Neural cell (in vitro differentiated cells): ENCODE data around the gene ACSS1. TPM values are rescaled to one million over a fixed set of nuclear protein-coding genes. Genes with fewer than 3 reads are reported as not detected.

Experiments used
- H2AFZ ChIP-seq: fragments of 200-600, 300-800 bp; sonication (generic), shearing (Covaris generic); 2 replicates; pipeline ENCODE4 v1.6.0; 2014; ENCODE audit warnings: low read depth, mild to moderate bottlenecking, antibody characterized with exemption, low read length, moderate library complexity
- H3F3A ChIP-seq: fragments of 200-600 bp; shearing (Covaris generic); 2 replicates; pipeline ENCODE4 v1.6.1; 2016; ENCODE audit warnings: mild to moderate bottlenecking, moderate library complexity, mixed read lengths, antibody characterized with exemption, low read length; ENCODE audit not compliant: insufficient read depth, poor library complexity, severe bottlenecking
- H3K27ac ChIP-seq: fragments of 200-600, 300-800 bp; sonication (generic), shearing (Covaris generic); 2 replicates; pipeline ENCODE4 v1.5.1; 2014; ENCODE audit warnings: mild to moderate bottlenecking, low read length, moderate library complexity
- H3K27me3 ChIP-seq: fragments of 300-800, 200-600 bp; sonication (generic), shearing (Covaris generic); 2 replicates; pipeline ENCODE4 v1.6.0; 2014; ENCODE audit warnings: mild to moderate bottlenecking, low read depth, low read length, moderate library complexity; ENCODE audit not compliant: insufficient read depth
- H3K36me3 ChIP-seq: fragments of 300-800, 200-600 bp; sonication (generic), shearing (Covaris generic); 2 replicates; pipeline ENCODE4 v1.5.1; 2014; ENCODE audit warnings: mild to moderate bottlenecking, antibody characterized with exemption, low read length, moderate library complexity; ENCODE audit not compliant: insufficient read depth
- H3K4me2 ChIP-seq: fragments of 300-800, 200-600 bp; sonication (generic), shearing (Covaris generic); 2 replicates; pipeline ENCODE4 v1.6.0; 2014; ENCODE audit warnings: mild to moderate bottlenecking, low read length
- H3K4me3 ChIP-seq: fragments of 300-800, 200-600 bp; sonication (generic), shearing (Covaris generic); 2 replicates; pipeline ENCODE4 v1.5.1; 2014; ENCODE audit warnings: mild to moderate bottlenecking, low read length, moderate library complexity
- H3K79me2 ChIP-seq: fragments of 200-600 bp; shearing (Covaris generic); replicated peaks from 2 replicates; pipeline ENCODE4 v1.6.0; 2014; ENCODE audit warnings: mild to moderate bottlenecking, low read length, moderate library complexity; ENCODE audit not compliant: insufficient read depth
- H3K9ac ChIP-seq: fragments of 300-800, 200-600 bp; sonication (generic), shearing (Covaris generic); 2 replicates; pipeline ENCODE4 v1.6.1; 2016; ENCODE audit warnings: mild to moderate bottlenecking, low read length, mixed read lengths
- H3K9me2 ChIP-seq: fragments of 200-600 bp; shearing (Covaris generic); 2 replicates; pipeline ENCODE4 v1.6.1; 2016; ENCODE audit warnings: mild to moderate bottlenecking, low read length, mixed read lengths; ENCODE audit not compliant: insufficient read depth
- H3K9me3 ChIP-seq: fragments of 200-600, 300-800 bp; sonication (generic), shearing (Covaris generic); 2 replicates; pipeline ENCODE4 v1.6.1; 2016; ENCODE audit warnings: mild to moderate bottlenecking, mixed run types, low read length, moderate library complexity, mixed read lengths
- H4K20me1 ChIP-seq: fragments of 200-600 bp; shearing (Covaris generic); 2 replicates; pipeline ENCODE4 v1.6.1; 2016; ENCODE audit warnings: mild to moderate bottlenecking, mixed run types; ENCODE audit not compliant: insufficient read depth
- CTCF ChIP-seq: fragments of 450-650 bp; IDR thresholded peaks from 2 replicates; pipeline ENCODE4 v1.5.1; 2014; ENCODE audit warnings: antibody characterized with exemption, mild to moderate bottlenecking, moderate library complexity; ENCODE audit not compliant: poor library complexity, severe bottlenecking
- EP300 ChIP-seq: fragments of 450-650 bp; conservative IDR thresholded peaks from 2 replicates; pipeline ENCODE4 v1.6.1; 2014; ENCODE audit warnings: antibody characterized with exemption, mild to moderate bottlenecking, moderate library complexity; ENCODE audit not compliant: poor library complexity, severe bottlenecking
- EZH2 ChIP-seq: fragments of 200-600, 300-800 bp; shearing (Covaris generic), sonication (generic); IDR thresholded peaks from 2 replicates; pipeline ENCODE4 v1.6.1; 2014; ENCODE audit warnings: antibody characterized with exemption, low read length, borderline replicate concordance, mild to moderate bottlenecking; ENCODE audit not compliant: insufficient read depth, poor library complexity, severe bottlenecking
- MXI1 ChIP-seq: fragments of 450-650 bp; conservative IDR thresholded peaks from 2 replicates; pipeline ENCODE4 v1.6.1; 2014; ENCODE audit warnings: antibody characterized with exemption, mild to moderate bottlenecking; ENCODE audit not compliant: poor library complexity, severe bottlenecking
- POLR2AphosphoS5 ChIP-seq: IDR thresholded peaks from 2 replicates; pipeline ENCODE4 v1.6.1; 2012
- RAD21 ChIP-seq: fragments of 450-650 bp; conservative IDR thresholded peaks from 2 replicates; pipeline ENCODE4 v1.6.1; 2014; ENCODE audit warnings: antibody characterized with exemption, mild to moderate bottlenecking, moderate library complexity
- REST ChIP-seq: IDR thresholded peaks from 2 replicates; pipeline ENCODE4 v1.6.1; 2012; ENCODE audit warnings: borderline replicate concordance
- SMC3 ChIP-seq: fragments of 450-650 bp; conservative IDR thresholded peaks from 2 replicates; pipeline ENCODE4 v1.6.1; 2014; ENCODE audit warnings: antibody characterized with exemption, mild to moderate bottlenecking, moderate library complexity; ENCODE audit not compliant: poor library complexity
- TAF1 ChIP-seq: IDR thresholded peaks from 2 replicates; pipeline ENCODE4 v1.6.1; 2012; ENCODE audit warnings: low read depth
- polyA plus RNA-seq: library from polyadenylated mRNA; depleted of rRNA; stranded (reverse); fragments of >200 nt; gene quantifications from 2 replicates; pipeline ENCODE4 v1.2.3, GENCODE V29; 2014

The ACSS1 gene
- polyA plus RNA-seq, 1 donor from 2014 or later = not detected

- H3K4me3 ChIP-seq = no peak overlapping the region
- no peak overlapping the region for H3K27ac ChIP-seq
- no peaks in the 10 kb centered on the region for H3K79me2 ChIP-seq
- H4K20me1 ChIP-seq = no peaks in the 10 kb centered on the region
- H3K9ac ChIP-seq = no peak overlapping the region
- no peaks in the 10 kb centered on the region for H3K9me2 ChIP-seq
- H3K36me3 ChIP-seq = no peaks in the 10 kb centered on the region
- no peak for TF ChIP-seq SMC3
- no peak for TF ChIP-seq RAD21
- no peak for TF ChIP-seq TAF1
- no peak for TF ChIP-seq POLR2AphosphoS5
- no peak for TF ChIP-seq EZH2
- no peak for TF ChIP-seq CTCF
- no peak for TF ChIP-seq MXI1
- TF ChIP-seq EP300 = no peak
- TF ChIP-seq REST = no peak
- H3K4me2 ChIP-seq = no peak overlapping the region
- no peaks in the 10 kb centered on the region for H3K27me3 ChIP-seq
- H3K9me3 ChIP-seq = no peaks in the 10 kb centered on the region
- no peak overlapping the region for H2AFZ ChIP-seq
- H3F3A ChIP-seq = no peaks in the 10 kb centered on the region
Observed at GRCh38 chr20:25035921-25036320, 22.0 kb downstream of the ACSS1 start.

GRCh38 chr20:25033924-25034300, 24.0 kb downstream of the ACSS1 start:
- TF ChIP-seq MXI1 = no peak
- H3K27ac ChIP-seq = no peak overlapping the region
- no peak overlapping the region for H3K4me3 ChIP-seq
- H3K79me2 ChIP-seq = no peaks in the 10 kb centered on the region
- no peak overlapping the region for H3K4me2 ChIP-seq
- H3K27me3 ChIP-seq = no peaks in the 10 kb centered on the region
- H2AFZ ChIP-seq = no peak overlapping the region
- no peaks in the 10 kb centered on the region for H3K9me2 ChIP-seq
- H3K36me3 ChIP-seq = no peaks in the 10 kb centered on the region
- no peaks in the 10 kb centered on the region for H4K20me1 ChIP-seq
- H3K9ac ChIP-seq = no peak overlapping the region
- no peaks in the 10 kb centered on the region for H3F3A ChIP-seq
- H3K9me3 ChIP-seq = no peaks in the 10 kb centered on the region

GRCh38 chr20:25033265-25033923, 24.5 kb downstream of the ACSS1 start:
- Histone ChIP-seq H3K27me3 (no peaks in the 10 kb centered on the region), H3K9me3 (no peaks in the 10 kb centered on the region), H2AFZ (no peak overlapping the region), H3K4me3 (no peak overlapping the region), H3K27ac (no peak overlapping the region), H3K9ac (no peak overlapping the region), H3K36me3 (no peaks in the 10 kb centered on the region), H3K4me2 (no peak overlapping the region), H3K79me2 (no peaks in the 10 kb centered on the region), H3F3A (no peaks in the 10 kb centered on the region), H3K9me2 (no peaks in the 10 kb centered on the region), H4K20me1 (no peaks in the 10 kb centered on the region)
- no peak for TF ChIP-seq EZH2
- TF ChIP-seq EP300 = no peak
- no peak for TF ChIP-seq TAF1
- no peak for TF ChIP-seq REST
